ENCODE data around the gene MAP2K1.

Gene MAP2K1

GRCh38 chr15:66405007-66405406 is 18.3 kb downstream of the MAP2K1 start:
- no peak for DNase-seq (ENCODE audit: low read depth in 1 of 2, low spot score in 1 of 2)
- 0 out of 2 replicates have a peak overlapping the region, but pooled peaks have one; percentile 3 for H3K27ac ChIP-seq (replicated peaks)
- H3K27me3 ChIP-seq (ENCODE audit: insufficient read depth, poor library complexity, severe bottlenecking), result no peaks in the 10 kb centered on the region
- H3K4me3 ChIP-seq (replicated peaks; ENCODE audit: insufficient read depth, low read length), result no peak overlapping the region
- TF ChIP-seq CTCF (IDR thresholded peaks at IDR 0.05; ENCODE audit: insufficient read depth, low read length) (no peak), GABPA (IDR thresholded peaks at IDR 0.05; ENCODE audit: low read depth) (no peak), REST (IDR thresholded peaks at IDR 0.05; ENCODE audit: insufficient replicate concordance, low read depth) (no peak), SPI1 (IDR thresholded peaks at IDR 0.05; ENCODE audit: borderline replicate concordance, low read depth) (no peak), POLR2AphosphoS5 (IDR thresholded peaks at IDR 0.05; ENCODE audit: low read depth) (no peak)

GRCh38 chr15:66405615-66406014 is 18.9 kb downstream of the MAP2K1 start:
- Histone ChIP-seq H3K27me3 (ENCODE audit: insufficient read depth, poor library complexity, severe bottlenecking) (no peaks in the 10 kb centered on the region), H3K27ac (replicated peaks) (no peak overlapping the region), H3K4me3 (replicated peaks; ENCODE audit: insufficient read depth, low read length) (no peak overlapping the region)
- no peak for DNase-seq (ENCODE audit: low read depth in 1 of 2, low spot score in 1 of 2)
- no peak for TF ChIP-seq POLR2AphosphoS5 (IDR thresholded peaks at IDR 0.05; ENCODE audit: low read depth)
- no peak for TF ChIP-seq SPI1 (IDR thresholded peaks at IDR 0.05; ENCODE audit: borderline replicate concordance, low read depth)
- TF ChIP-seq CTCF (IDR thresholded peaks at IDR 0.05; ENCODE audit: insufficient read depth, low read length), result no peak
- TF ChIP-seq REST (IDR thresholded peaks at IDR 0.05; ENCODE audit: insufficient replicate concordance, low read depth), result no peak
- no peak for TF ChIP-seq GABPA (IDR thresholded peaks at IDR 0.05; ENCODE audit: low read depth)

- no peak overlapping the region for H3K27ac ChIP-seq (replicated peaks)
- no peak for DNase-seq (ENCODE audit: low read depth in 1 of 2, low spot score in 1 of 2)
- no peak for TF ChIP-seq POLR2AphosphoS5 (IDR thresholded peaks at IDR 0.05; ENCODE audit: low read depth)
- no peak for TF ChIP-seq SPI1 (IDR thresholded peaks at IDR 0.05; ENCODE audit: borderline replicate concordance, low read depth)
- TF ChIP-seq CTCF (IDR thresholded peaks at IDR 0.05; ENCODE audit: insufficient read depth, low read length), result no peak
- TF ChIP-seq REST (IDR thresholded peaks at IDR 0.05; ENCODE audit: insufficient replicate concordance, low read depth), result no peak
- no peak for TF ChIP-seq GABPA (IDR thresholded peaks at IDR 0.05; ENCODE audit: low read depth)
Measured at GRCh38 chr15:66408254-66408653, 21.5 kb downstream of the MAP2K1 start.

More at GRCh38 chr15:66408254-66408653, 21.5 kb downstream of the MAP2K1 start:
- no peaks in the 10 kb centered on the region for H3K27me3 ChIP-seq (ENCODE audit: insufficient read depth, poor library complexity, severe bottlenecking)
- H3K4me3 ChIP-seq (replicated peaks; ENCODE audit: insufficient read depth, low read length), result no peak overlapping the region

All from HL-60 (cell line).